Liver (tissue), 9 donors: ENCODE results near the gene SPAG9. TPM values are rescaled to one million over a fixed set of nuclear protein-coding genes. Genes with fewer than 3 reads are reported as not detected.

ENCODE experiments used
- DNase-seq: peaks from one replicate; pipeline ENCODE4 v3.0.0-alpha.2; 2017; ENCODE audit warnings: low spot score
- H3K27ac ChIP-seq, 2 donors: one replicate each; pipeline ENCODE4 v1.7.0; 2013; ENCODE audit warnings: inconsistent platforms in 2 of 2, low read length in 2 of 2, control low read depth in 1 of 2, low read depth in 1 of 2, mild to moderate bottlenecking in 1 of 2
- H3K27me3 ChIP-seq, 4 donors: one replicate each; pipeline versions ENCODE4 v1.6.1 to v1.7.0; 2013; ENCODE audit warnings: low read length in 3 of 4, inconsistent platforms in 1 of 4, mild to moderate bottlenecking in 1 of 4, moderate library complexity in 1 of 4; ENCODE audit not compliant: control insufficient read depth in 4 of 4, insufficient read depth in 4 of 4
- H3K36me3 ChIP-seq, 4 donors: one replicate each; pipeline versions ENCODE4 v1.6.1 to v1.7.0; 2013; ENCODE audit warnings: low read length in 3 of 4, mild to moderate bottlenecking in 3 of 4, low read depth in 1 of 4, moderate library complexity in 1 of 4; ENCODE audit not compliant: control insufficient read depth in 4 of 4, insufficient read depth in 3 of 4
- H3K4me1 ChIP-seq, 4 donors: one replicate each; pipeline versions ENCODE4 v1.6.1 to v1.7.0; 2013; ENCODE audit warnings: low read length in 3 of 4, mild to moderate bottlenecking in 3 of 4, moderate library complexity in 1 of 4; ENCODE audit not compliant: control insufficient read depth in 4 of 4, insufficient read depth in 4 of 4
- H3K4me3 ChIP-seq, 3 donors: one replicate each; pipeline versions ENCODE4 v1.6.1 to v1.7.0; 2013; ENCODE audit warnings: low read length in 3 of 3, control low read depth in 1 of 3, low read depth in 1 of 3, mild to moderate bottlenecking in 1 of 3
- H3K9ac ChIP-seq, 2 donors: one replicate each; pipeline ENCODE4 v1.7.0; 2013; ENCODE audit warnings: low read length in 2 of 2, mild to moderate bottlenecking in 2 of 2, moderate library complexity in 2 of 2, control low read depth in 1 of 2, low read depth in 1 of 2
- H3K9me3 ChIP-seq, 4 donors: one replicate each; pipeline versions ENCODE4 v1.6.1 to v1.7.0; 2013; ENCODE audit warnings: low read length in 3 of 4; ENCODE audit not compliant: control insufficient read depth in 4 of 4
- ATF3 ChIP-seq: IDR thresholded peaks from 2 replicates; pipeline ENCODE4 v1.6.1; 2016; ENCODE audit warnings: antibody characterized with exemption
- CTCF ChIP-seq: fragments of 150-350 bp; IDR thresholded peaks from 2 replicates; pipeline ENCODE4 v1.5.1; 2017; ENCODE audit warnings: improper control_type of control experiment, low read depth, low read length; ENCODE audit not compliant: missing input control
- EGR1 ChIP-seq, 2 donors: IDR thresholded peaks; 2 replicates each; pipeline ENCODE4 v1.6.1; 2016 to 2018; ENCODE audit warnings: antibody characterized with exemption in 2 of 2, low read depth in 2 of 2
- FOXA1 ChIP-seq: IDR thresholded peaks from 2 replicates; pipeline ENCODE4 v1.6.1; 2016; ENCODE audit warnings: antibody characterized with exemption
- FOXA2 ChIP-seq: IDR thresholded peaks from 2 replicates; pipeline ENCODE4 v1.6.1; 2016; ENCODE audit warnings: antibody characterized with exemption
- GABPA ChIP-seq, 2 donors: IDR thresholded peaks in 1 of 2; conservative IDR thresholded peaks in 1 of 2; 2 replicates each; pipeline ENCODE4 v1.6.1; 2016; ENCODE audit warnings: antibody characterized with exemption in 2 of 2, mild to moderate bottlenecking in 1 of 2, moderate library complexity in 1 of 2
- HNF4A ChIP-seq, 2 donors: conservative IDR thresholded peaks; 2 replicates each; pipeline ENCODE4 v1.6.1; 2016; ENCODE audit warnings: antibody characterized with exemption in 2 of 2, mild to moderate bottlenecking in 2 of 2
- HNF4G ChIP-seq: IDR thresholded peaks from 2 replicates; pipeline ENCODE4 v1.6.1; 2016; ENCODE audit warnings: antibody characterized with exemption
- JUND ChIP-seq, 2 donors: IDR thresholded peaks; 2 replicates each; pipeline ENCODE4 v1.6.1; 2016; ENCODE audit warnings: antibody characterized with exemption in 2 of 2
- MAX ChIP-seq: IDR thresholded peaks from 2 replicates; pipeline ENCODE4 v1.6.1; 2016; ENCODE audit warnings: antibody characterized with exemption
- NR2F2 ChIP-seq: IDR thresholded peaks from 2 replicates; pipeline ENCODE4 v1.6.1; 2016; ENCODE audit warnings: antibody characterized with exemption
- RAD21 ChIP-seq, 2 donors: IDR thresholded peaks; 2 replicates each; pipeline ENCODE4 v1.6.1; 2016; ENCODE audit warnings: antibody characterized with exemption in 2 of 2, mild to moderate bottlenecking in 2 of 2
- RXRA ChIP-seq, 2 donors: IDR thresholded peaks; 2 replicates each; pipeline ENCODE4 v1.6.1; 2017 to 2018; ENCODE audit warnings: antibody characterized with exemption in 2 of 2, mild to moderate bottlenecking in 1 of 2
- SP1 ChIP-seq: IDR thresholded peaks from 2 replicates; pipeline ENCODE4 v1.6.1; 2018; ENCODE audit warnings: antibody characterized with exemption, mild to moderate bottlenecking
- TAF1 ChIP-seq: conservative IDR thresholded peaks from 2 replicates; pipeline ENCODE4 v1.6.1; 2016; ENCODE audit warnings: antibody characterized with exemption, mild to moderate bottlenecking
- YY1 ChIP-seq: IDR thresholded peaks from 2 replicates; pipeline ENCODE4 v1.6.1; 2016; ENCODE audit warnings: antibody characterized with exemption, mild to moderate bottlenecking
- WGBS: extraction: QIAGEN DNeasy Blood & Tissue Kit; methylation state at CpG from one replicate; pipeline ENCODE4 v1.1.7; 2013; 5-methylcytosine and 5-hydroxymethylcytosine counted together
- polyA plus RNA-seq, 2 donors: library from polyadenylated mRNA; stranded (reverse) in 1 of 2; unstranded in 1 of 2; fragments of 200-250 nt in 1 of 2; fragments of >200 nt in 1 of 2; fragmentation: Nextera tagmentation in 1 of 2; extraction: Ambion mirVana in 1 of 2; gene quantifications; one replicate each; pipeline versions ENCODE4 v1.2.1 to v1.2.3, GENCODE V29; 2013 to 2015
- total RNA-seq, 2 donors: library from RNA; depleted of rRNA; stranded (reverse); fragments of >200 nt; gene quantifications; one replicate each; pipeline ENCODE4 v1.2.3, GENCODE V29; 2014
- TF ChIP-seq, protein P1 (sequence below): IDR thresholded peaks from 2 replicates; pipeline ENCODE4 v1.6.1; 2016; ENCODE audit warnings: antibody characterized with exemption, mild to moderate bottlenecking
- TF ChIP-seq, protein P2 (sequence below): IDR thresholded peaks from 2 replicates; pipeline ENCODE4 v1.6.1; 2016; ENCODE audit warnings: antibody characterized with exemption
- donor health status: healthy.
- donor health status: healthy.
- donor health status: healthy.
- donor health status: healthy.
- donor health status: healthy.

The SPAG9 gene
- total and polyA plus RNA-seq, 4 donors = 12.0 to 94.0 (median 18.4) TPM

DNA sequence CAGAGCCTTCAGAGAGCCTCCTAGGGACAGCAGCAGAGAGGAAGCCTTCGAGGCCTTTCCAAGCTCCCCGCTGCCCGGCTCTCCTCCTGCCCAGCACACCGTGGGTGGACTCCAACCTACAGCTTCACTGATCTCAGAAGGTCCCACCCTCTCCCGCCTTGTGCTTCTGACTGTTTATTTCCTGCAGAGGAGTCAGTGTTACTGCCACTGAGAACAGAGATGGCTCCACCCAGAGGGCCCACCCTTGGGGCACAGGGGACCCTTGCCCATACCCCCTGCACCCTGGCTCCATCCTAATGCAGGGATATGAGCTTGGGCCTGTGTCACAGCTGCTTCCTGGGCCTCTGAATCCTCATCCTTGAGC lies 201.8 kb downstream of the SPAG9 start:
- no peak for TF ChIP-seq RXRA (IDR thresholded peaks at IDR 0.05)
- TF ChIP-seq, protein P1, sequence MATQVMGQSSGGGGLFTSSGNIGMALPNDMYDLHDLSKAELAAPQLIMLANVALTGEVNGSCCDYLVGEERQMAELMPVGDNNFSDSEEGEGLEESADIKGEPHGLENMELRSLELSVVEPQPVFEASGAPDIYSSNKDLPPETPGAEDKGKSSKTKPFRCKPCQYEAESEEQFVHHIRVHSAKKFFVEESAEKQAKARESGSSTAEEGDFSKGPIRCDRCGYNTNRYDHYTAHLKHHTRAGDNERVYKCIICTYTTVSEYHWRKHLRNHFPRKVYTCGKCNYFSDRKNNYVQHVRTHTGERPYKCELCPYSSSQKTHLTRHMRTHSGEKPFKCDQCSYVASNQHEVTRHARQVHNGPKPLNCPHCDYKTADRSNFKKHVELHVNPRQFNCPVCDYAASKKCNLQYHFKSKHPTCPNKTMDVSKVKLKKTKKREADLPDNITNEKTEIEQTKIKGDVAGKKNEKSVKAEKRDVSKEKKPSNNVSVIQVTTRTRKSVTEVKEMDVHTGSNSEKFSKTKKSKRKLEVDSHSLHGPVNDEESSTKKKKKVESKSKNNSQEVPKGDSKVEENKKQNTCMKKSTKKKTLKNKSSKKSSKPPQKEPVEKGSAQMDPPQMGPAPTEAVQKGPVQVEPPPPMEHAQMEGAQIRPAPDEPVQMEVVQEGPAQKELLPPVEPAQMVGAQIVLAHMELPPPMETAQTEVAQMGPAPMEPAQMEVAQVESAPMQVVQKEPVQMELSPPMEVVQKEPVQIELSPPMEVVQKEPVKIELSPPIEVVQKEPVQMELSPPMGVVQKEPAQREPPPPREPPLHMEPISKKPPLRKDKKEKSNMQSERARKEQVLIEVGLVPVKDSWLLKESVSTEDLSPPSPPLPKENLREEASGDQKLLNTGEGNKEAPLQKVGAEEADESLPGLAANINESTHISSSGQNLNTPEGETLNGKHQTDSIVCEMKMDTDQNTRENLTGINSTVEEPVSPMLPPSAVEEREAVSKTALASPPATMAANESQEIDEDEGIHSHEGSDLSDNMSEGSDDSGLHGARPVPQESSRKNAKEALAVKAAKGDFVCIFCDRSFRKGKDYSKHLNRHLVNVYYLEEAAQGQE = no peak
- TF ChIP-seq, protein P2, sequence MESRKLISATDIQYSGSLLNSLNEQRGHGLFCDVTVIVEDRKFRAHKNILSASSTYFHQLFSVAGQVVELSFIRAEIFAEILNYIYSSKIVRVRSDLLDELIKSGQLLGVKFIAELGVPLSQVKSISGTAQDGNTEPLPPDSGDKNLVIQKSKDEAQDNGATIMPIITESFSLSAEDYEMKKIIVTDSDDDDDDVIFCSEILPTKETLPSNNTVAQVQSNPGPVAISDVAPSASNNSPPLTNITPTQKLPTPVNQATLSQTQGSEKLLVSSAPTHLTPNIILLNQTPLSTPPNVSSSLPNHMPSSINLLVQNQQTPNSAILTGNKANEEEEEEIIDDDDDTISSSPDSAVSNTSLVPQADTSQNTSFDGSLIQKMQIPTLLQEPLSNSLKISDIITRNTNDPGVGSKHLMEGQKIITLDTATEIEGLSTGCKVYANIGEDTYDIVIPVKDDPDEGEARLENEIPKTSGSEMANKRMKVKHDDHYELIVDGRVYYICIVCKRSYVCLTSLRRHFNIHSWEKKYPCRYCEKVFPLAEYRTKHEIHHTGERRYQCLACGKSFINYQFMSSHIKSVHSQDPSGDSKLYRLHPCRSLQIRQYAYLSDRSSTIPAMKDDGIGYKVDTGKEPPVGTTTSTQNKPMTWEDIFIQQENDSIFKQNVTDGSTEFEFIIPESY = no peak
- no peak for TF ChIP-seq GABPA (IDR thresholded peaks at IDR 0.05 in 1 of 2, conservative IDR thresholded peaks at IDR 0.05 in 1 of 2)
- TF ChIP-seq HNF4A (conservative IDR thresholded peaks at IDR 0.05) = no peak
- TF ChIP-seq RAD21 (IDR thresholded peaks at IDR 0.05) = no peak
- no peak for TF ChIP-seq SP1
- TF ChIP-seq EGR1 (IDR thresholded peaks at IDR 0.05; ENCODE audit: low read depth in 2 of 2) = no peak
- no peak for TF ChIP-seq ATF3
- no peak for TF ChIP-seq TAF1
- no peak for TF ChIP-seq YY1
- no peak for TF ChIP-seq CTCF
- no peak for TF ChIP-seq MAX
- TF ChIP-seq JUND (IDR thresholded peaks at IDR 0.05) = no peak
- no peak for TF ChIP-seq NR2F2
- no peak for TF ChIP-seq HNF4G
- TF ChIP-seq FOXA2 = no peak
- no peak for TF ChIP-seq FOXA1
- no peak for DNase-seq
- no peak overlapping the region for H3K9ac ChIP-seq
- no peaks in the 10 kb centered on the region for H3K36me3 ChIP-seq
- 72% methylated on average over 5 of the region's 5 CpGs for WGBS
- H3K4me3 ChIP-seq = no peak overlapping the region
- no peaks in the 10 kb centered on the region for H3K27me3 ChIP-seq
- peak overlapping the region in 1 of 2 donors; percentile 49 for H3K27ac ChIP-seq
- no peaks in the 10 kb centered on the region for H3K9me3 ChIP-seq
- H3K4me1 ChIP-seq = peaks cover 25 to 53% (median 40%) of the 10 kb centered on the region in 4 donors
